HepG2 (cell line): ENCODE measurements around the gene SPPL3. TPM values are rescaled to one million over a fixed set of nuclear protein-coding genes. Genes with fewer than 3 reads are reported as not detected.
A peak's percentile ranks its signal among the peaks of the same experiment; 100 is the strongest.

Experiments
- CREB3 ChIP-seq: sonication (generic); formaldehyde crosslinking; IDR thresholded peaks from 2 replicates; pipeline ENCODE4 v1.5.0; 2020; ENCODE audit warnings: missing genetic modification reagents
- EED ChIP-seq: sonication (generic); formaldehyde crosslinking; IDR thresholded peaks from 2 replicates; pipeline ENCODE4 v1.5.0; 2020; ENCODE audit warnings: mild to moderate bottlenecking, missing genetic modification reagents
- FOSL2 ChIP-seq: sonication (generic); formaldehyde crosslinking; IDR thresholded peaks from 2 replicates; pipeline ENCODE4 v1.4.0; 2020; ENCODE audit warnings: missing genetic modification reagents
- FUBP1 ChIP-seq: sonication (generic); formaldehyde crosslinking; IDR thresholded peaks from 2 replicates; pipeline ENCODE4 v1.5.1; 2020; ENCODE audit warnings: missing genetic modification reagents, mild to moderate bottlenecking, borderline replicate concordance
- GATAD2A ChIP-seq: IDR thresholded peaks from 2 replicates; pipeline ENCODE4 v1.6.1; 2016
- HMGA1 ChIP-seq: sonication (generic); formaldehyde crosslinking; conservative IDR thresholded peaks from 2 replicates; pipeline ENCODE4 v1.4.0; 2020; ENCODE audit warnings: missing genetic modification reagents
- ISL2 ChIP-seq: sonication (generic); formaldehyde crosslinking; IDR thresholded peaks from 2 replicates; pipeline ENCODE4 v1.5.0; 2020; ENCODE audit warnings: missing genetic modification reagents
- NCOA2 ChIP-seq: sonication (generic); formaldehyde crosslinking; IDR thresholded peaks from 2 replicates; pipeline ENCODE4 v1.8.0; 2022; ENCODE audit warnings: inconsistent platforms
- NR2C2 ChIP-seq: sonication (generic); formaldehyde crosslinking; IDR thresholded peaks from 2 replicates; pipeline ENCODE4 v1.4.0; 2020; ENCODE audit warnings: missing genetic modification reagents, mild to moderate bottlenecking, moderate library complexity, borderline replicate concordance
- NR2F6 ChIP-seq, 2 experiments: IDR thresholded peaks; 2 replicates each; pipeline ENCODE4 v1.6.1; 2016; ENCODE audit warnings: antibody characterized with exemption in 1 of 2, mild to moderate bottlenecking in 1 of 2
- PHF5A ChIP-seq: IDR thresholded peaks from one replicate; pipeline ENCODE4 v1.6.1; 2018; ENCODE audit warnings: low read depth, missing genetic modification reagents; ENCODE audit not compliant: unreplicated experiment
- RERE ChIP-seq: IDR thresholded peaks from 2 replicates; pipeline ENCODE4 v1.6.1; 2016; ENCODE audit warnings: low read depth, missing genetic modification reagents, missing compliant biosample characterization
- RFX1 ChIP-seq: fragments of 450-650 bp; IDR thresholded peaks from 2 replicates; pipeline ENCODE4 v1.6.1; 2017
- RXRB ChIP-seq: IDR thresholded peaks from 2 replicates; pipeline ENCODE4 v1.6.1; 2016; ENCODE audit warnings: borderline replicate concordance, missing genetic modification reagents, missing compliant biosample characterization
- SALL1 ChIP-seq: sonication (generic); formaldehyde crosslinking; IDR thresholded peaks from 2 replicates; pipeline ENCODE4 v1.8.0; 2022; ENCODE audit warnings: mild to moderate bottlenecking, missing genetic modification reagents
- SIX4 ChIP-seq: sonication (generic); formaldehyde crosslinking; IDR thresholded peaks from 2 replicates; pipeline ENCODE4 v1.4.0; 2020; ENCODE audit warnings: missing genetic modification reagents
- SMC3 ChIP-seq: IDR thresholded peaks from 2 replicates; pipeline ENCODE4 v1.6.1; 2011; ENCODE audit warnings: low read length, improper control_type of control experiment
- SYNCRIP ChIP-seq: fragments of 200-400 bp; formaldehyde crosslinking; IDR thresholded peaks from 2 replicates; pipeline ENCODE4 v1.6.1; 2018; ENCODE audit warnings: mild to moderate bottlenecking, low read depth, low read length; ENCODE audit not compliant: insufficient read depth
- ZBTB43 ChIP-seq: sonication (generic); formaldehyde crosslinking; conservative IDR thresholded peaks from 2 replicates; pipeline ENCODE4 v1.4.0; 2020; ENCODE audit warnings: missing genetic modification reagents
- ZFY ChIP-seq: sonication (generic); formaldehyde crosslinking; IDR thresholded peaks from 2 replicates; pipeline ENCODE4 v1.4.0; 2020; ENCODE audit warnings: missing genetic modification reagents
- ZNF180 ChIP-seq: sonication (generic); formaldehyde crosslinking; IDR thresholded peaks from 2 replicates; pipeline ENCODE4 v1.4.0; 2020; ENCODE audit warnings: low read depth, missing genetic modification reagents, borderline replicate concordance
- ZNF557 ChIP-seq: sonication (generic); formaldehyde crosslinking; IDR thresholded peaks from 2 replicates; pipeline ENCODE4 v1.4.0; 2020; ENCODE audit warnings: missing genetic modification reagents
- ZNF567 ChIP-seq: sonication (generic); formaldehyde crosslinking; IDR thresholded peaks from 2 replicates; pipeline ENCODE4 v1.8.1; 2023; ENCODE audit warnings: mild to moderate bottlenecking, missing genetic modification reagents, borderline replicate concordance
- ZNF652 ChIP-seq: IDR thresholded peaks from 2 replicates; pipeline ENCODE4 v1.6.1; 2016; ENCODE audit warnings: low read depth, borderline replicate concordance
- polyA plus RNA-seq, 8 experiments: library from polyadenylated mRNA; depleted of rRNA in 3 of 8; stranded (reverse) in 7 of 8; unstranded in 1 of 8; fragments of >200 nt; fragmentation: Illumina TruSeq in 4 of 8; extraction: Trizol in 4 of 8; gene quantifications; 2 replicates each; pipeline versions ENCODE4 v1.2.1 to v1.2.3, GENCODE V29; 2011 to 2016; ENCODE audit warnings: low read depth in 4 of 8, missing spikeins in 1 of 8, mixed read lengths in 1 of 8; ENCODE audit not compliant: insufficient read depth in 1 of 8
- total RNA-seq, 5 experiments: library from RNA; depleted of rRNA; stranded (reverse); fragments of >200 nt; fragmentation: Illumina TruSeq; extraction: Trizol; gene quantifications; 2 replicates each; pipeline ENCODE4 v1.2.3, GENCODE V29; 2016; ENCODE audit warnings: low read depth in 1 of 5

SPPL3 gene
- total and polyA plus RNA-seq, 2 of the 13 experiments (the other 11 are each of a cell fraction or from before 2014, with no cell fraction given): 8.9 to 9.1 TPM

- TF ChIP-seq EED (no peak), SYNCRIP (no peak), ZNF180 (CRISPR knock-in tag) (no peak), HMGA1 (no peak), ZNF652 (CRISPR knock-in tag) (peak; percentile 79; the same call in 1 of the 2 replicates), ZFY (CRISPR knock-in tag) (no peak), GATAD2A (CRISPR knock-in tag) (peak; percentile 55), SIX4 (CRISPR knock-in tag) (no peak), RXRB (CRISPR knock-in tag) (peak; percentile 26; the same call in 1 of the 2 replicates), CREB3 (CRISPR knock-in tag) (no peak), SMC3 (no peak), NR2C2 (CRISPR knock-in tag) (no peak), ISL2 (CRISPR knock-in tag) (peak; percentile 45; the same call in 1 of the 2 replicates), NR2F6 (IDR thresholded peaks at IDR 0.05) (peak; percentile 94), NR2F6 (CRISPR knock-in tag; IDR thresholded peaks at IDR 0.05) (peak; percentile 88), RERE (CRISPR knock-in tag) (peak; percentile 51; the same call in 1 of the 2 replicates), PHF5A (CRISPR knock-in tag) (no peak), FUBP1 (no peak), RFX1 (no peak), ZBTB43 (CRISPR knock-in tag) (no peak), ZNF557 (no peak), NCOA2 (CRISPR knock-in tag) (peak; percentile 38; the same call in 1 of the 2 replicates), SALL1 (CRISPR knock-in tag) (no peak), ZNF567 (CRISPR knock-in tag) (no peak), FOSL2 (CRISPR knock-in tag) (no peak)
These were observed 78.8 kb downstream of the SPPL3 start (continued) for GRCh38 chr12:120825337-120825736.
